Mammary epithelial cell (primary cell): ENCODE measurements around the gene MZT2B.
"Not testable (repeated sequence)": the region's sequence is repeated elsewhere in the genome, so short reads cannot be mapped to it uniquely, and the experiment has no call there.

ENCODE experiments used
- CTCF ChIP-seq, 2 donors: IDR thresholded peaks in 1 of 2; conservative IDR thresholded peaks in 1 of 2; 2 replicates each; pipeline ENCODE4 v1.5.1; 2011 to 2012; ENCODE audit warnings: inconsistent platforms in 2 of 2, low read length in 2 of 2, mild to moderate bottlenecking in 2 of 2, control low read depth in 1 of 2, low read depth in 1 of 2; ENCODE audit not compliant: insufficient read depth in 1 of 2; ENCODE audit errors: extremely low read depth in 1 of 2
- EZH2 ChIP-seq: IDR thresholded peaks from 2 replicates; pipeline ENCODE4 v1.6.1; 2012; ENCODE audit warnings: low read length, inconsistent platforms, borderline replicate concordance

GRCh38 chr2:130139331-130140280, 42.5 kb upstream of the MZT2B start:
- not testable (repeated sequence) for TF ChIP-seq CTCF (conservative IDR thresholded peaks at IDR 0.05 in 1 of 2, IDR thresholded peaks at IDR 0.05 in 1 of 2; ENCODE audit: extremely low read depth in 1 of 2, insufficient read depth in 1 of 2, low read depth in 1 of 2, low read length in 2 of 2); EZH2
